HG03342 (cell line): ENCODE results near the gene EEF1G.
A peak's percentile ranks its signal among the peaks of the same experiment; 100 is the strongest.
"Not testable (repeated sequence)": the region's sequence is repeated elsewhere in the genome, so short reads cannot be mapped to it uniquely, and the experiment has no call there.

Experiments
- ATAC-seq: cut with Tn5 transposase; IDR thresholded peaks from one replicate; pipeline ENCODE4 v1.9.1; 2021; ENCODE audit warnings: mild to moderate bottlenecking, moderate library complexity; ENCODE audit not compliant: unreplicated experiment

EEF1G gene

GRCh38 chr11:62603776-62604299 is 30.1 kb upstream of the EEF1G start:
- no peak for ATAC-seq

GRCh38 chr11:62603072-62603408 is 29.3 kb upstream of the EEF1G start:
- no peak for ATAC-seq

DNA sequence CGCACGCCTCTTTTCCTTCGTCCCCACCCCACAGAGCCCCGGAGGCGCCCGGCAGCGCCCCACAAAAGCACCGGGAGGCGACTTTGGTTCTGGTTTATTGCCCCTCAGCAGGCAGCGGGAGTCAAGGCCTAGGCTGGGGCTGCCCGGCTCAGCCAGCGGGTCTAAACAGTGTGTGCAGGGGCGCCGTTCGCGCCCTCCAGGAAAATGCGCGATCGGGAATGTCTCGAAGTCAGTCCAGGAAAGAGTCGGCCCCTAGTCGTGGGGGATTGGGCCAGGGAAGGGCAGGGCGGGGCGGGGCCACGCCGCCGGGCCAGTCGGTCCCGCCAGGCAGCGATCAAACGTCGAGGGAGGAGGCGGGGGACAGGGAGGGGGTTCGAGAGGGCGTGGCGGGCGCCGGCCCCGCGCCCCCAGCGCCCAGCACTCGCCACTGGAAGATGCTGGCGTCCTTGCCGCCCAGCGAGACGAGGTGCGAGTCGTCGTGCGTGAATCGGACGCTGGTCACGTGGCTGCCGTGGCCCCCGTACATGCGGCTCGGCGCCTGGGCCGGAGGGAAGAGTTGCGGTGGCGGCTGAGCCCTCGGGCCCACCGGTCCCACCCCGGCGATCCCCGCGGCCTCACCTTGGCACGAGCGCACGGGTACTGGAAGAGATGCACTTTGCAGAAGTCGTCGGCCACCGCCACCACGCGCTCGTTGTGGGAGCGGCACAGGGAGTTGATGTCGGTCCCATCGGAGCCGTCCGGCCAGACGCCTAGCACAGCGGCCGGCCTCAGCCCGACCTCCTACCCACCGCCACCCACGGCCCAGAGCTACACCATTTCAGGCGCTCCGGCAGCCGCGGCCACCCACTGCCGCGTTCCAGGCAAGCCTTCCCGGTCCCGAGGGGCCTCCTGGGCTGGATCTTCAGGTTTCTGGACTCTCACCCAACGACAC is 28.7 kb upstream of the EEF1G start:
- ATAC-seq, result no peak

GRCh38 chr11:62601372-62602140 is 27.9 kb upstream of the EEF1G start, which contains the start of gene MTA2:
Gene MTA2, minus strand, starts transcription at chr11:62601865. Its CDS starts 415 bp downstream, at chr11:62601450.
- peak; percentile 72 for ATAC-seq

DNA sequence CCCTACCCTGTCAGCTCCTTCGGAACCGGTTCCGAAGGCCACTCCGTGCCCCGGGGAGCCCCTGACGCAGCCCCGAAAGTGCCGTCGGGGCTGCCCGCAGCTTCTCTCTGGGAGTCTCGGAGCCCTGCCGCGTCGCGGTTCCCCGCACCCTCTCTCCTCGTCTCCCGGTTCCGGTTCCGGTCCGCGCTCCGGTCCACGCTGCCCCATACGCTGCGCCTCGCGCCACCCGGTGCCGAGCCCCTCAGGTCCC is 27.4 kb upstream of the EEF1G start:
- ATAC-seq, result no peak

DNA sequence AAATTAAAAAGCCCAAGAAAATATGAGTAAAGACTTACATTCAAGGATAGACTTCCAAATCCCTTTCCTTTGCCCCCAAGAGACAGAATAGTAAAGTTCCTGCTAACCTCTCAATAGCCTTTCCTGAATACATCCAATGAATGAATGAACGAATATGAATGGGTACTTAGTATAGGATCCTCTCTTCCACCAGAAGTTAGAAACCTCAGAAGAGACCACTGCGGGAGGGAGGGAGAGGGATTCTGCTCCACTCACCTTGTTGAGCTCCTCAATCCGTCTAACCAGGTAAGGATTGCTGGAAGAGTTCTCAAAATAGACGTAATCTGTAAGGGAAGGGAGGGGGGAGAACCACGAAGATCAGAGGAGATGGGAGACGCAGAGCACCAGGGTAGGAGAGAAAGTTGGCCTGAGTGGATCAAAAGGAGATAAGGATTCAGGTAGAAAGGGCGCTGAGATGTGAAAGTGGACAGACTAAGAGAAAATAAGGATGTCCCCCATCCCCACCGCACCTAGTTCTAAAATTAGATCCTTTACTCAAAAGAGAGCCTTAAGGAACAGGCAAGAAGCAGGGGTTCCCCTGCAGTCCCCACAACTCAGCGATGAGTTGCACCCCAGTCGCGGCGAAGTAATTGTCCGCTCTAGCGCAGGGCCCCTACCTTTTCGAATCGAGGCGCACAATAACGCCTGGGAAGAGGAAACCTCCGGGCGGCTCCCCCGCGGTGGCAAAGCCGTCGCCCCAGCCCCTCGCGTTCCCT is 26.9 kb upstream of the EEF1G start:
- ATAC-seq, result peak; percentile 0

DNA sequence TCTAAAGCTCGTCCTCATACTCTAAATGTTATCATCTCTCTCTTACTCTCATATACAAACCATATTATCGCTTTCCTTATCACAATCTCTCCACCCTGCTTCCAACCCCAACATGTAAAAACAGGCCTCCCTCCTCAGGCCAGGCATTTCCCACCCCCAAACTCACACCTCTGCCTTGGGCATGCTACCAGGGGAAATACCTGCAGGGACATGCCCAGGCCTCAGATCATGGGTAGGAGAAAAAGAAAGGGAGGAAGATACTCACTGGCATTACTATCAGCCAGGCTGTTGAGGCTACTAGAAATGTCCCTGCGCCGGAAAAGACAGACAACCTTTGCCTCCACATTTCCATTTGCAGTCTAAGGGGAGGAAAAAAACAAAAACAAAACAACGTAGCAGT is 26.2 kb upstream of the EEF1G start:
- no peak for ATAC-seq

- peak; percentile 46 for ATAC-seq
These were observed 25.5 kb upstream of the EEF1G start for GRCh38 chr11:62599069-62599696.

- no peak for ATAC-seq
These were observed 21.4 kb upstream of the EEF1G start for GRCh38 chr11:62595124-62595523.

- ATAC-seq, result no peak
These were observed 19.8 kb upstream of the EEF1G start for GRCh38 chr11:62593434-62594044.

GRCh38 chr11:62592989-62593421 is 19.3 kb upstream of the EEF1G start:
- ATAC-seq, result no peak

- no peak for ATAC-seq
These were observed 18.6 kb upstream of the EEF1G start for GRCh38 chr11:62592146-62592815.

- ATAC-seq, result peak; percentile 83
These were observed 17.9 kb upstream of the EEF1G start, which contains the start of gene TUT1 for GRCh38 chr11:62591448-62592145. Gene TUT1, minus strand, starts transcription at chr11:62591523. Its CDS starts 38 bp downstream, at chr11:62591485.

GRCh38 chr11:62588966-62589637 is 15.4 kb upstream of the EEF1G start:
- ATAC-seq, result no peak

GRCh38 chr11:62585356-62585755 is 11.7 kb upstream of the EEF1G start:
- not testable (repeated sequence) for ATAC-seq

DNA sequence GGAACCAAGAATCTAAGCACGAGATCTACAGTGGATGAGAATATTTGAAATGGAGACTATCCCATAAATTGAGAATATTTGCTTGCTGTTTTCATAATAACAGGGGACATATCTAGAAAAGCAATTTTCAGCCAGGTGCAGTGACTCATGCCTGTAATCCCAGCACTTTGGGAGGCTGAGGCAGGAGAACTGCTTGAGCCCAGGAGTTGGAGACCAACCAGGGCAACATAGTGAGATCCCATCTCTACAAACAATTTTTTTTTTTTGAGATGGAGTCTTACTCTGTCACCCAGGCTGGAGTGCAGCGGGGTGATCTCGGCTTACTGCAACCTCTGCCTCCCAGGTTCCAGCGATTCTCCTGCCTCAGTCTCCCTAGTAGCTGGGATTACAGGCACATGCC is 8.0 kb upstream of the EEF1G start:
- ATAC-seq, result not testable (repeated sequence)

GRCh38 chr11:62580959-62581715 is 7.4 kb upstream of the EEF1G start:
- no peak for ATAC-seq

GRCh38 chr11:62579252-62579651 is 5.6 kb upstream of the EEF1G start:
- ATAC-seq, result no peak
